Measurements from ENCODE around the gene SENP7. TPM values are rescaled to one million over a fixed set of nuclear protein-coding genes. Genes with fewer than 3 reads are reported as not detected.

The SENP7 gene
- total RNA-seq, 1 experiment from 2014 or later = 17.4 TPM

GRCh38 chr3:101414121-101414520, 98.9 kb downstream of the SENP7 start:
- Histone ChIP-seq H3K4me3 (no peak overlapping the region), H3K4me1 (replicated peaks; ENCODE audit: insufficient read depth) (no peaks in the 10 kb centered on the region), H3K27ac (no peak overlapping the region), H3K36me3 (ENCODE audit: low read depth) (no peaks in the 10 kb centered on the region), H3K9me2 (ENCODE audit: insufficient read depth) (no peaks in the 10 kb centered on the region; the same call in 1 of the 2 replicates), H3K9me3 (ENCODE audit: insufficient read depth, low read depth) (no peaks in the 10 kb centered on the region), H3F3A (ENCODE audit: insufficient read depth, low read depth) (no peaks in the 10 kb centered on the region), H3K4me2 (no peak overlapping the region), H2AFZ (no peak overlapping the region), H3K27me3 (ENCODE audit: insufficient read depth, low read depth) (no peaks in the 10 kb centered on the region), H3K79me2 (ENCODE audit: low read depth) (no peaks in the 10 kb centered on the region), H4K20me1 (ENCODE audit: insufficient read depth) (no peaks in the 10 kb centered on the region)
- no peak for DNase-seq
- TF ChIP-seq EZH2 (IDR thresholded peaks at IDR 0.05; ENCODE audit: low read depth) = no peak
- no peak for TF ChIP-seq CTCF (conservative IDR thresholded peaks at IDR 0.05)
- no TSS peak for BruUV-seq (replicated peaks)
- CTCF ChIA-PET = interaction anchor here (0.5 kb wide), 1 partner anchor 9 kb away, joined by 3 read pairs; no protein-coding TSS in a partner anchor
- POLR2A ChIA-PET (ENCODE audit: unreplicated experiment) = interaction anchor here (0.5 kb wide), 1 partner anchor 161 kb away, joined by 3 read pairs; no protein-coding TSS in a partner anchor
- intact Hi-C loops (cut with micrococcal nuclease; ENCODE audit: unreplicated experiment) = no loop called here

- ChIA-PET POLR2A (ENCODE audit: unreplicated experiment) (no interaction called here), CTCF (interaction anchor here (0.5 kb wide), 1 partner anchor 10 kb away, joined by 3 read pairs; no protein-coding TSS in a partner anchor)
- H3K27me3 ChIP-seq (ENCODE audit: insufficient read depth, low read depth) = no peaks in the 10 kb centered on the region
- BruUV-seq (replicated peaks) = no TSS peak
- no peak overlapping the region for H3K27ac ChIP-seq
- H3K9me3 ChIP-seq (ENCODE audit: insufficient read depth, low read depth) = no peaks in the 10 kb centered on the region
- intact Hi-C loops (cut with micrococcal nuclease; ENCODE audit: unreplicated experiment) = no loop called here
- no peaks in the 10 kb centered on the region for H3F3A ChIP-seq (ENCODE audit: insufficient read depth, low read depth)
- H2AFZ ChIP-seq = no peak overlapping the region
- H3K9me2 ChIP-seq (ENCODE audit: insufficient read depth) = no peaks in the 10 kb centered on the region; the same call in 1 of the 2 replicates
- H4K20me1 ChIP-seq (ENCODE audit: insufficient read depth) = no peaks in the 10 kb centered on the region
- no peaks in the 10 kb centered on the region for H3K4me1 ChIP-seq (replicated peaks; ENCODE audit: insufficient read depth)
- H3K36me3 ChIP-seq (ENCODE audit: low read depth) = no peaks in the 10 kb centered on the region
- no peak for DNase-seq
- H3K4me2 ChIP-seq = no peak overlapping the region
- TF ChIP-seq EZH2 (IDR thresholded peaks at IDR 0.05; ENCODE audit: low read depth) (no peak), CTCF (conservative IDR thresholded peaks at IDR 0.05) (no peak)
- H3K79me2 ChIP-seq (ENCODE audit: low read depth) = no peaks in the 10 kb centered on the region
- H3K4me3 ChIP-seq = no peak overlapping the region
Measured at GRCh38 chr3:101413656-101414055, 99.4 kb downstream of the SENP7 start.

- no peak for TF ChIP-seq CTCF (conservative IDR thresholded peaks at IDR 0.05)
- H3K9me3 ChIP-seq (ENCODE audit: insufficient read depth, low read depth) = peaks cover 7% of the 10 kb centered on the region; the same call in 1 of the 2 replicates
- no peak overlapping the region for H3K27ac ChIP-seq
- H3K4me3 ChIP-seq = no peak overlapping the region
- no peaks in the 10 kb centered on the region for H3K27me3 ChIP-seq (ENCODE audit: insufficient read depth, low read depth)
- no peaks in the 10 kb centered on the region for H3K9me2 ChIP-seq (ENCODE audit: insufficient read depth)
- no peaks in the 10 kb centered on the region for H3F3A ChIP-seq (ENCODE audit: insufficient read depth, low read depth)
- CTCF ChIA-PET = no interaction called here
- POLR2A ChIA-PET (ENCODE audit: unreplicated experiment) = no interaction called here
- no peak for DNase-seq
- intact Hi-C loops (cut with micrococcal nuclease; ENCODE audit: unreplicated experiment) = no loop called here
- no peak overlapping the region for H2AFZ ChIP-seq
- no peak overlapping the region for H3K4me2 ChIP-seq
- H4K20me1 ChIP-seq (ENCODE audit: insufficient read depth) = no peaks in the 10 kb centered on the region
- no peaks in the 10 kb centered on the region for H3K4me1 ChIP-seq (replicated peaks; ENCODE audit: insufficient read depth)
- H3K79me2 ChIP-seq (ENCODE audit: low read depth) = no peaks in the 10 kb centered on the region
- no peaks in the 10 kb centered on the region for H3K36me3 ChIP-seq (ENCODE audit: low read depth)
- no TSS peak for BruUV-seq (replicated peaks)
Measured at GRCh38 chr3:101391413-101391950, 121.5 kb downstream of the SENP7 start.

All from PC-9 (cell line).